ENCODE results near the gene BCLAF1. TPM values are rescaled to one million over a fixed set of nuclear protein-coding genes. Genes with fewer than 3 reads are reported as not detected.

BCLAF1 gene
- total and polyA plus RNA-seq, 9 of the 15 experiments (the other 6 are each of a cell fraction or from before 2014, with no cell fraction given): 65.4 to 286 (median 165) TPM

DNA sequence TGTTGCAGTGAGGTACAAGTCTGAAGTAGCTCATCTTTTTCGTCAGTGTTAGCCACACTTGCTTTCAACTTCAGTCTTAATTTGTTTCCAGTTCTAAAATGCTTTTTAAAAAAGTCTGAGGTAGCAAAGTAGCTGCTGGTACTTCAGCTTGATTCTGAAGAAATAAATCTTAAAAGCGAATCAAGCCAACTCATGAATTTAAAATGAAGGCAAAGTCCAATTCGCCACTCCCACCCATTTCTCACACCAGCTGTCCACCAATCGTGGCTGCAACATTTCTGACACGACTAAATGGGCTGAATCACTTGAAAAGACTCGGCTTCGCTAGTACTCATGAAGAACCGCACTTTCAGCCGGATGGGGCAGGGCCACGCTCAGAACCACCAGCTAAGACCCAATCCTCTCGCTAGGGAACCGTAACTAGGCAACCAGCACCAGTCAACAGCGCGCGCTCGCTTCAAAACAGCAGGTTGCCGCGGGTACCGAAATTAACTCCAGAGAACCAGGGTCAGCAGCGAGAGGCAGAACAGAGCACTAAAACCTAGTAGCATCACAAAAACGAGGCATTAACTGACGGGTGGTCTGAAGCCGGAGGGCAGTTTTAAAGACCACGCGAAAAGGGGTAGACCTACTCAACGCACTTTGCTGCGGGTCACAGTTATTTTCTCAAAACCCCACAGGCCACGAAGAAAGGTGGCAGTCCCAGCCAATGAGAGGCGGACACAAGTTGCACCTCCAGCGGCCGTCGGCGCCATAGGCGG, 900 bp downstream of the BCLAF1 start (continued):
- TF ChIP-seq HMG20A (CRISPR knock-in tag; conservative IDR thresholded peaks at IDR 0.05) (no peak), NR2F6 (CRISPR knock-in tag; IDR thresholded peaks at IDR 0.05) (no peak), NEUROD1 (IDR thresholded peaks at IDR 0.05; ENCODE audit: borderline replicate concordance, low read depth, low read length, partially characterized antibody) (peak; percentile 6), ZBTB1 (CRISPR knock-in tag; IDR thresholded peaks at IDR 0.05; ENCODE audit: borderline replicate concordance, low read depth) (no peak), BRD4 (IDR thresholded peaks at IDR 0.05) (no peak; the same call in none of the 2 replicates), HDAC2 (IDR thresholded peaks at IDR 0.05) (0 out of 2 replicates have a peak, but pooled peaks have one; percentile 45), BRD9 (IDR thresholded peaks at IDR 0.05; ENCODE audit: low read depth, partially characterized antibody) (peak; percentile 15), GTF2A2 (tag; IDR thresholded peaks at IDR 0.05) (no peak), SAP30 (IDR thresholded peaks at IDR 0.05; ENCODE audit: borderline replicate concordance, insufficient read depth, low read depth, low read length, poor library complexity, severe bottlenecking) (peak; percentile 46), DMBX1 (CRISPR knock-in tag; IDR thresholded peaks at IDR 0.05; ENCODE audit: borderline replicate concordance) (no peak), FOXJ3 (CRISPR knock-in tag; IDR thresholded peaks at IDR 0.05) (peak; percentile 95), CHD4 (IDR thresholded peaks at IDR 0.05; ENCODE audit: insufficient read depth, insufficient replicate concordance, low read depth, low read length, poor library complexity, severe bottlenecking) (peak; percentile 15), SIN3A (IDR thresholded peaks at IDR 0.05; ENCODE audit: borderline replicate concordance in 2 of 2, control insufficient read depth in 1 of 2, low read depth in 2 of 2, low read length in 2 of 2) (0 out of 4 replicates have a peak, but pooled peaks of 1 of the 2 experiments have one; percentile 51), PHF8 (IDR thresholded peaks at IDR 0.05; ENCODE audit: borderline replicate concordance, low read length) (no peak), MBD2 (IDR thresholded peaks at IDR 0.05; ENCODE audit: borderline replicate concordance, low read depth) (0 out of 2 replicates have a peak, but pooled peaks have one; percentile 16)
- TF ChIP-seq, protein P1, sequence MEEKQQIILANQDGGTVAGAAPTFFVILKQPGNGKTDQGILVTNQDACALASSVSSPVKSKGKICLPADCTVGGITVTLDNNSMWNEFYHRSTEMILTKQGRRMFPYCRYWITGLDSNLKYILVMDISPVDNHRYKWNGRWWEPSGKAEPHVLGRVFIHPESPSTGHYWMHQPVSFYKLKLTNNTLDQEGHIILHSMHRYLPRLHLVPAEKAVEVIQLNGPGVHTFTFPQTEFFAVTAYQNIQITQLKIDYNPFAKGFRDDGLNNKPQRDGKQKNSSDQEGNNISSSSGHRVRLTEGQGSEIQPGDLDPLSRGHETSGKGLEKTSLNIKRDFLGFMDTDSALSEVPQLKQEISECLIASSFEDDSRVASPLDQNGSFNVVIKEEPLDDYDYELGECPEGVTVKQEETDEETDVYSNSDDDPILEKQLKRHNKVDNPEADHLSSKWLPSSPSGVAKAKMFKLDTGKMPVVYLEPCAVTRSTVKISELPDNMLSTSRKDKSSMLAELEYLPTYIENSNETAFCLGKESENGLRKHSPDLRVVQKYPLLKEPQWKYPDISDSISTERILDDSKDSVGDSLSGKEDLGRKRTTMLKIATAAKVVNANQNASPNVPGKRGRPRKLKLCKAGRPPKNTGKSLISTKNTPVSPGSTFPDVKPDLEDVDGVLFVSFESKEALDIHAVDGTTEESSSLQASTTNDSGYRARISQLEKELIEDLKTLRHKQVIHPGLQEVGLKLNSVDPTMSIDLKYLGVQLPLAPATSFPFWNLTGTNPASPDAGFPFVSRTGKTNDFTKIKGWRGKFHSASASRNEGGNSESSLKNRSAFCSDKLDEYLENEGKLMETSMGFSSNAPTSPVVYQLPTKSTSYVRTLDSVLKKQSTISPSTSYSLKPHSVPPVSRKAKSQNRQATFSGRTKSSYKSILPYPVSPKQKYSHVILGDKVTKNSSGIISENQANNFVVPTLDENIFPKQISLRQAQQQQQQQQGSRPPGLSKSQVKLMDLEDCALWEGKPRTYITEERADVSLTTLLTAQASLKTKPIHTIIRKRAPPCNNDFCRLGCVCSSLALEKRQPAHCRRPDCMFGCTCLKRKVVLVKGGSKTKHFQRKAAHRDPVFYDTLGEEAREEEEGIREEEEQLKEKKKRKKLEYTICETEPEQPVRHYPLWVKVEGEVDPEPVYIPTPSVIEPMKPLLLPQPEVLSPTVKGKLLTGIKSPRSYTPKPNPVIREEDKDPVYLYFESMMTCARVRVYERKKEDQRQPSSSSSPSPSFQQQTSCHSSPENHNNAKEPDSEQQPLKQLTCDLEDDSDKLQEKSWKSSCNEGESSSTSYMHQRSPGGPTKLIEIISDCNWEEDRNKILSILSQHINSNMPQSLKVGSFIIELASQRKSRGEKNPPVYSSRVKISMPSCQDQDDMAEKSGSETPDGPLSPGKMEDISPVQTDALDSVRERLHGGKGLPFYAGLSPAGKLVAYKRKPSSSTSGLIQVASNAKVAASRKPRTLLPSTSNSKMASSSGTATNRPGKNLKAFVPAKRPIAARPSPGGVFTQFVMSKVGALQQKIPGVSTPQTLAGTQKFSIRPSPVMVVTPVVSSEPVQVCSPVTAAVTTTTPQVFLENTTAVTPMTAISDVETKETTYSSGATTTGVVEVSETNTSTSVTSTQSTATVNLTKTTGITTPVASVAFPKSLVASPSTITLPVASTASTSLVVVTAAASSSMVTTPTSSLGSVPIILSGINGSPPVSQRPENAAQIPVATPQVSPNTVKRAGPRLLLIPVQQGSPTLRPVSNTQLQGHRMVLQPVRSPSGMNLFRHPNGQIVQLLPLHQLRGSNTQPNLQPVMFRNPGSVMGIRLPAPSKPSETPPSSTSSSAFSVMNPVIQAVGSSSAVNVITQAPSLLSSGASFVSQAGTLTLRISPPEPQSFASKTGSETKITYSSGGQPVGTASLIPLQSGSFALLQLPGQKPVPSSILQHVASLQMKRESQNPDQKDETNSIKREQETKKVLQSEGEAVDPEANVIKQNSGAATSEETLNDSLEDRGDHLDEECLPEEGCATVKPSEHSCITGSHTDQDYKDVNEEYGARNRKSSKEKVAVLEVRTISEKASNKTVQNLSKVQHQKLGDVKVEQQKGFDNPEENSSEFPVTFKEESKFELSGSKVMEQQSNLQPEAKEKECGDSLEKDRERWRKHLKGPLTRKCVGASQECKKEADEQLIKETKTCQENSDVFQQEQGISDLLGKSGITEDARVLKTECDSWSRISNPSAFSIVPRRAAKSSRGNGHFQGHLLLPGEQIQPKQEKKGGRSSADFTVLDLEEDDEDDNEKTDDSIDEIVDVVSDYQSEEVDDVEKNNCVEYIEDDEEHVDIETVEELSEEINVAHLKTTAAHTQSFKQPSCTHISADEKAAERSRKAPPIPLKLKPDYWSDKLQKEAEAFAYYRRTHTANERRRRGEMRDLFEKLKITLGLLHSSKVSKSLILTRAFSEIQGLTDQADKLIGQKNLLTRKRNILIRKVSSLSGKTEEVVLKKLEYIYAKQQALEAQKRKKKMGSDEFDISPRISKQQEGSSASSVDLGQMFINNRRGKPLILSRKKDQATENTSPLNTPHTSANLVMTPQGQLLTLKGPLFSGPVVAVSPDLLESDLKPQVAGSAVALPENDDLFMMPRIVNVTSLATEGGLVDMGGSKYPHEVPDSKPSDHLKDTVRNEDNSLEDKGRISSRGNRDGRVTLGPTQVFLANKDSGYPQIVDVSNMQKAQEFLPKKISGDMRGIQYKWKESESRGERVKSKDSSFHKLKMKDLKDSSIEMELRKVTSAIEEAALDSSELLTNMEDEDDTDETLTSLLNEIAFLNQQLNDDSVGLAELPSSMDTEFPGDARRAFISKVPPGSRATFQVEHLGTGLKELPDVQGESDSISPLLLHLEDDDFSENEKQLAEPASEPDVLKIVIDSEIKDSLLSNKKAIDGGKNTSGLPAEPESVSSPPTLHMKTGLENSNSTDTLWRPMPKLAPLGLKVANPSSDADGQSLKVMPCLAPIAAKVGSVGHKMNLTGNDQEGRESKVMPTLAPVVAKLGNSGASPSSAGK (IDR thresholded peaks at IDR 0.05): no peak
